ENCODE data around the gene MDN1. TPM values are rescaled to one million over a fixed set of nuclear protein-coding genes. Genes with fewer than 3 reads are reported as not detected.

The MDN1 gene
- total and polyA plus RNA-seq, 2 of the 13 experiments (the other 11 are each of a cell fraction or from before 2014, with no cell fraction given) = 18.8 to 52.9 TPM

- TF ChIP-seq ZBTB40 (IDR thresholded peaks at IDR 0.05) (no peak), ZBTB40 (CRISPR knock-in tag; IDR thresholded peaks at IDR 0.05) (no peak; the same call in none of the 2 replicates), TARDBP (CRISPR knock-in tag; IDR thresholded peaks at IDR 0.05) (peak; percentile 75; the same call in 1 of the 2 replicates), ETV6 (CRISPR knock-in tag; conservative IDR thresholded peaks at IDR 0.05) (peak; percentile 34; the same call in 1 of the 2 replicates), IKZF4 (CRISPR knock-in tag; IDR thresholded peaks at IDR 0.05; ENCODE audit: borderline replicate concordance, low read depth, not compliant biosample characterization) (no peak), REPIN1 (CRISPR knock-in tag; IDR thresholded peaks at IDR 0.05; ENCODE audit: borderline replicate concordance, low read depth) (no peak; the same call in 1 of the 2 replicates), CREB3 (CRISPR knock-in tag; IDR thresholded peaks at IDR 0.05) (peak; percentile 74; the same call in 1 of the 2 replicates), CENPT (CRISPR knock-in tag; IDR thresholded peaks at IDR 0.05; ENCODE audit: low read depth) (no peak), ZNF430 (CRISPR knock-in tag; IDR thresholded peaks at IDR 0.05) (peak; percentile 84), ARNT (IDR thresholded peaks at IDR 0.05) (no peak), ZNF260 (CRISPR knock-in tag; IDR thresholded peaks at IDR 0.05; ENCODE audit: borderline replicate concordance, low read depth) (no peak), BORCS8-MEF2B (CRISPR knock-in tag; IDR thresholded peaks at IDR 0.05) (peak; percentile 62; the same call in 1 of the 2 replicates), CTCF (CRISPR knock-in tag; IDR thresholded peaks at IDR 0.05) (peak; percentile 24; the same call in 1 of the 2 replicates), ISL2 (CRISPR knock-in tag; IDR thresholded peaks at IDR 0.05) (peak; percentile 65; the same call in 1 of the 2 replicates)
Measured at GRCh38 chr6:89638320-89639195, 181.0 kb downstream of the MDN1 start, which contains the start of gene LYRM2 (continued).

Measured in HepG2 (cell line).